ENCODE results near the gene SLX4IP.

The SLX4IP gene

GRCh38 chr20:10504994-10505730 is 70.1 kb downstream of the SLX4IP start:
- DNase-seq (ENCODE audit: insufficient read length, low spot score) (no peak), FAIRE-seq (no peak)
- no peak for TF ChIP-seq POLR2A (IDR thresholded peaks at IDR 0.05; ENCODE audit: low read depth, low read length)

- DNase-seq (ENCODE audit: insufficient read length, low spot score) (no peak), FAIRE-seq (no peak)
- no peak for TF ChIP-seq POLR2A (IDR thresholded peaks at IDR 0.05; ENCODE audit: low read depth, low read length)
Observed at GRCh38 chr20:10505827-10506226, 70.7 kb downstream of the SLX4IP start.

DNA sequence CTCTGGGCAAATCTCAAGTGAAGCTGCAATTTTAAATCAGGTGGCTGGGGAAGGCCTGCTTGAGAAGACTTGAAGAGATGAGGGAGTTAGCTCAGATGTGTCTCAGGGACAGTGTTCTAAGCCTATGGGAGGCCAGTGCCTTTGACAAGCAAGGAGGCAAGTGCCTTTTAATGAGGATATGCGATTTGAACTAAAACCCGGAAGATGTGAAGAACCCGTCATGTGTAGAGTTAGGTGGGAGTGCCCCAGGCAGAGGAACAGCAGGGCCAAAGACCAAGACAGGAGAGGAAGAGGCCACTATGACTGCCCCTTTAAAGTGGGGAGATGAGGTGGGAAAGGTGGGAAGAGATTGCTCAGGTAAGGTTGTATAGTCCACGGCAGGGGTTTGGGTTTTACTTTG is 71.9 kb downstream of the SLX4IP start:
- DNase-seq (ENCODE audit: insufficient read length, low spot score) (no peak), FAIRE-seq (no peak)
- TF ChIP-seq POLR2A (IDR thresholded peaks at IDR 0.05; ENCODE audit: low read depth, low read length) = no peak

DNA sequence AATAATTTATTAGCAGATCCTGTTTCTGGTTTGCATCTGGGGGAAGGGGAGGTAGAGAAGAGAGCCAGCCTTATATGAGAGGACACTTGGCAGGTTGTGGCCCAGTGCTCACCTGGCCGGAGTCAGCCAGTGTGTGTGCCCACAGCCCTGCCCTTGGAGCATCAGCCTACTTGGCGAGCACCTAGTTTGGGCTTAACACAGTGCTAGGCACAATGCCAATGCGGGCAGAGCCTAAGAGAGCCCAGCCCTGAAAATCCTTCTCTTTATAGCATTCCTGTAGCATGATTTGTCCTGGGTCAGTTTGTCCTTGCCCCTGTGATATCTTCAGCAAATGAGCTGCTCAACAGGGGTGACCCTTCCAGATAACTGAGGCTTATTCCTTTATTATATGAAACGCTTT is 73.0 kb downstream of the SLX4IP start:
- peak; percentile 12 for DNase-seq (ENCODE audit: insufficient read length, low spot score)
- TF ChIP-seq POLR2A (IDR thresholded peaks at IDR 0.05; ENCODE audit: low read depth, low read length) = no peak
- no peak for FAIRE-seq

- TF ChIP-seq POLR2A (IDR thresholded peaks at IDR 0.05; ENCODE audit: low read depth, low read length) = no peak
- DNase-seq (ENCODE audit: insufficient read length, low spot score) (peak; percentile 29), FAIRE-seq (no peak)
Observed at GRCh38 chr20:10508468-10509251, 73.6 kb downstream of the SLX4IP start.

DNA sequence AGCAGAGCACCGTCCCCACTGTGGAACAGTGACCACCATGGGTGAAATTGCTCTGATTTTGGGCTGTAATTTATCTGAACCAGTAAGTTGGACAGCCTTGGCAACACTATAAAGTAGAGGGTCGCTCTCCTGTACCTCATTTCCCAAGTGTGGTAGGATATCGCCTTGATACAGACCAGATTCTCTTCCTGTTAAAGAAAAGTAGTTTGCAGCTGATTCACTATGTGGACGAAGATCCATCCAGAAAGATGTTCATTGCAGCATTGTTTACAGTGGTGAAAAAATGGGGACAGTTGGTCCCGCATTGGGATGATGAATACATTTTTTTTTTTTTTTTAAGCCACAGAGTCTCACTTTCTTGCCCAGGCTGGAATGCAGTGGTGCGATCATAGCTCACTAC is 74.3 kb downstream of the SLX4IP start:
- TF ChIP-seq POLR2A (IDR thresholded peaks at IDR 0.05; ENCODE audit: low read depth, low read length) = no peak
- no peak for FAIRE-seq
- DNase-seq (ENCODE audit: insufficient read length, low spot score) = no peak

DNA sequence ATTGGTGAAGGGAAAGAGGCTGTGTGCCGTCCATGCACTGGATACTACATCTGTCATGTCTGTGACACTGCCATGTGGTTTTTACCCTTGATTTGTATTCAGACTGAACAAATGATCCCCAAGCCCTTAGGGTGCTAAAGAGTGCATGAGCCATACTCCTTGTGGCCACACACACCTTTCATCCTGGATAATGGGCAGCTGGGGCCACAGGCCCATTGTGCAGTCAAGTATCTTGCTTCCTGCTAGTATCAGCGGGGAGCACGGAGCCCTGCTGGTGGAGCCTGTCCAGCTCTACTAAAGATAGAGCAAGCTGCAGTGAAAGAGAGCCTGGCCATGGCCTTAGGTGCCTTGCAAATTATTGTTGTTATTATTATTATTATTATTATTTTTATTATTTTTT is 75.1 kb downstream of the SLX4IP start:
- DNase-seq (ENCODE audit: insufficient read length, low spot score) (no peak), FAIRE-seq (no peak)
- TF ChIP-seq POLR2A (IDR thresholded peaks at IDR 0.05; ENCODE audit: low read depth, low read length) = no peak

GRCh38 chr20:10511170-10511508 is 76.0 kb downstream of the SLX4IP start:
- TF ChIP-seq POLR2A (IDR thresholded peaks at IDR 0.05; ENCODE audit: low read depth, low read length) = no peak
- FAIRE-seq (no peak), DNase-seq (ENCODE audit: insufficient read length, low spot score) (peak; percentile 10)

GRCh38 chr20:10511509-10512251 is 76.6 kb downstream of the SLX4IP start:
- TF ChIP-seq POLR2A (IDR thresholded peaks at IDR 0.05; ENCODE audit: low read depth, low read length) = no peak
- FAIRE-seq (peak; percentile 87), DNase-seq (ENCODE audit: insufficient read length, low spot score) (peak; percentile 59)

DNA sequence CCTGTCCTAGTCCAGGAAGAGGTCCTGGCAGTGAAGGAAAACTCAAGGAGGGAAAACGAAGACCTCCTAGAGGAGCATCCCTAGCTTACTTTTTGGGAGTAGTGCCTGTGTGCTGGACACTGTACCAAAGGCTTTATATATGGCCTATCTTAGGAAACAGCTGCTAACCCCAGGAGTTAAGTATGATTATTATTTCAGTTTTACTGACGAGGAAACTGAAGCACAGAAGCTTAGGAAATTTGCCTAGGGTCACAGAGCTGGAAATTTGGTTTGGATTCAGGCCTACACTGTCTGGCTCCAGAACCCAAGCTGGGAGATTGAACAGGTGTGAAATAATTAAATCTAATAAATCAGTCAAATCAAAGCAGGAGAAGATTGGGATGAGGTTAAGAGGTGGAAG is 78.0 kb downstream of the SLX4IP start:
- no peak for FAIRE-seq
- DNase-seq (ENCODE audit: insufficient read length, low spot score) = no peak
- TF ChIP-seq POLR2A (IDR thresholded peaks at IDR 0.05; ENCODE audit: low read depth, low read length) = no peak

GRCh38 chr20:10513931-10514575 is 78.9 kb downstream of the SLX4IP start:
- TF ChIP-seq POLR2A (IDR thresholded peaks at IDR 0.05; ENCODE audit: low read depth, low read length) = no peak
- FAIRE-seq (no peak), DNase-seq (ENCODE audit: insufficient read length, low spot score) (no peak)

DNA sequence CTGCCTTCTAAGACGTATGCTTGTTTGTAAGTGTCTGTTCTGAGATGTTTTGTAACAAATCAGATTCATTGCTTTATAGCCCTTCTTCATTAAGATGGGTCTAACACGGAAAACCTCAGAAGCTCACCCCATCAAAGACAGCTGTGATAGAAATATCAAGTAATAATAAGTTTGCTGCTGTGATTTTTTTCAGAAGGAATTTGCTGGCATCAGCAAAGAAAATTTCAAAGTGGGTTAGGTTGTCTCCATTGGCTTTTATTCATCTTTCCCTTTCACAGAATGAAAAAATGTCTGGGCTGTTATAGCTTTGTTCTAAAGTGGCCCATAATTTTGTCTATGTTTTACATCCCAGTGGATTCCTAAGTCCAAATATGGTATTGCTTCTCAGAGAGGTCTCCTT is 81.4 kb downstream of the SLX4IP start:
- TF ChIP-seq POLR2A (IDR thresholded peaks at IDR 0.05; ENCODE audit: low read depth, low read length) = no peak
- no peak for FAIRE-seq
- DNase-seq (ENCODE audit: insufficient read length, low spot score) = no peak

DNA sequence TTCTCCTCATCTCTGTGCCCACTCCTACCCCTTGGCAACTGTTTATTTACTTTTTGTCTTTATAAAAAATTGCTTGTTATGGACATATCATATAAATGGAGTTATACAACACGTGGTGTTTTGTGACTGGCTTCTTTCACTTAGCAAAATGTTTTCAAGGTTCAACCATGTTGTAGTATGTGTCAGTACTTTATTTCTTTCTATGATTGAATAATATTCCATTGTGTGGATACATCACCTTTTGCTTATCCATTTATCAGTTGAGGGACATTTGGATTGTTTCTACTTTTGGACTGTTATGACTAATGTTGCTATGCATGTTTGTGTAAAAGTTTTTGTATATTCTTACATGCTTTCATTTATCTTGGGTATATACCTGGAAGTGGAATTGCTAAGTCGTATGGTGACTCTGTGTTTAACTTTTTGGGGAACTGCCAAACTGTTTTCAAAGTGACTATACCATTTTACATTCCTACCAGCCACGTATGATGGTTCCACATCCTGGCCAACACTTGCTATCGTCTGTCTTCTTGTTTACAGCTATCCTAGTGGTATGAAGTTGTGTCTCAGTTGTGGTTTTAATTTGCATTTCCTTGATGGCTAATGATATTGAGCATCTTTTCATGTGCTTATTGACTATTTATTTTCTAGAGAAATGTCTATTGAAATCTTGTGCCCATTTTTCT is 84.4 kb downstream of the SLX4IP start:
- FAIRE-seq = peak; percentile 82

More for the DNA sequence above, 84.4 kb downstream of the SLX4IP start:
- DNase-seq (ENCODE audit: insufficient read length, low spot score) = peak; percentile 7
- no peak for TF ChIP-seq POLR2A (IDR thresholded peaks at IDR 0.05; ENCODE audit: low read depth, low read length)

Data from H54 (cell line).